GM18505 (cell line): ENCODE data around the gene AGAP3.

Experiments used
- ATAC-seq: cut with Tn5 transposase; IDR thresholded peaks from one replicate; pipeline ENCODE4 v1.9.1; 2021; ENCODE audit not compliant: unreplicated experiment
- POLR2A ChIP-seq: IDR thresholded peaks from 4 replicates; pipeline ENCODE4 v1.6.1; 2011; ENCODE audit warnings: borderline replicate concordance; ENCODE audit not compliant: insufficient read depth, insufficient read length; ENCODE audit errors: extremely low read depth

Gene AGAP3

DNA sequence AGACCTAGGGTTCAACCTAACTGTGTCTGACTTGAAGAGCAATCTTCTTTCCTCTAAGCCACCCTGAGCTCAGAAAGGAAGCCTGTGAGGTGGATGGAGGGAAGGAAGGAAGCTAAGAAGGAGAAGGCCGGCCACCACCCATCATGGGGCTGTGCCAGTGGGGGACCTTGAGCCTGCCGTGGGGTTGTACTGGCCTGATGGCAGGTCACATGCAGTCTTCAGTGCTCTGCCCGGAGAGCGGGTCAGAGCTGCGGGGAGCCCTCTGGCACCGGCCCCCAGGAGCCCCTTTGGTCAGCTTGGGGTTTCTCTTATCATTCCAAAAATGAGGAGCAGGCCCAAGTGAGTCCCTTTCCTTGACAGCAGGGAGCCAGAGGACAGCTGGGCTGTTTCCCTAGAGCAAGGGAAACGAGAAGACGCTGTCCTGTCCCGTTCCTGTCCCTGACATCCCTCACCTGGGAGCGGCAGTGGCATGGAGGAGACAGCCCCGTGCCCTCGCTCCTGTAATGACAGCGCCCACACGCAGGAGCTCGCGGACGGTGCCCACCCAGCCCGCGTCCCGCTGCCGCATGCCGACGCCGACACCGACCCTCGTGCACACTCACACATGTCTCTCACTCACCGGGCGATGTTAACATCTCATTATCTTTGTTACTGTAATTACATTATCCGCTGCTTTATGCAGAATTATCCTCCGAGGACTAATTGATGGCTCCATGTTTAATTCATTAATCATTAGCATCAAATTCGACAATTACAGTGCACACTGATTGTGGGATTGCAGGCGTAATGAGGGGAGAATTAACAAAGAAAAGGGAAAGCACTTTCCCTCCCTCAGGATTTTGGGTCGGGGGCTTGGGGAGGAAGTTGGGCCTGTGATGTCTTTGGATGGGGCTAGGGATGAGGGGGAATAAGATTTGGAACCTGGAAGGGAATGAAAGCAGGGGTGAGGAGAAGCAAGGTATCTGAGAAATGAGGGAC lies 49.9 kb downstream of the AGAP3 start:
- ATAC-seq, result no peak
- TF ChIP-seq POLR2A, result no peak

DNA sequence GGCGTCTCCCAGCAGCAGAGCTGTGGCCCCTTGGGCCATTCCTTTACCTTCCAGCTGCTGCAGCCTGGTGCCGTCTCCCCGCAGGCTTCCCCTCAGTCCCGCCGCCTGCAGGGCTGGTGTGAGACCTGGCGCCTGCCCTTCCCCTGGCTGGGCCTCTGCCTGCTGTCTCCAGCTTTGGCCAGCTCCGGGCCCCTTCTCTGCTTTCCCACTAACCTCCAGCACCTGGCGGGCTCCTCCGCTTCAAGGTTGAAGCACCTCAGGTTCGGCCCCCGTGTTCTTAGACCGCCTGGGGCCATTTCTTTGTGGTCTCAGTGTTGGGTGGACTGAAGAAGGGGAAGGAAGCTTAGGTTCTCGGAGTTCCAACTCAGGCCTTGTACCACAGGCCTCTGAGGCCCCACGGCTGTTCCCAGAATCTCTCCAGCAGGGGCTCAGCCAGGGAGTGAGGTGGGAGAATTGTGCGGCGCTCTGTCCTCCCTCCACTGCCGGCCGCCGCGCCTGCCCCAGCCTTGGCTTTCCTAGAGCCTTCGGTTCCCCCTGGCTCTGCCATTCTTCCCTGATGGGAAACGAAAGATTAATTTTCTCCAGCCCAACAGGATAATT lies 50.9 kb downstream of the AGAP3 start:
- no peak for ATAC-seq
- TF ChIP-seq POLR2A, result no peak

- ATAC-seq, result no peak
- no peak for TF ChIP-seq POLR2A
These were observed 51.5 kb downstream of the AGAP3 start for GRCh38 chr7:151137791-151138152.

DNA sequence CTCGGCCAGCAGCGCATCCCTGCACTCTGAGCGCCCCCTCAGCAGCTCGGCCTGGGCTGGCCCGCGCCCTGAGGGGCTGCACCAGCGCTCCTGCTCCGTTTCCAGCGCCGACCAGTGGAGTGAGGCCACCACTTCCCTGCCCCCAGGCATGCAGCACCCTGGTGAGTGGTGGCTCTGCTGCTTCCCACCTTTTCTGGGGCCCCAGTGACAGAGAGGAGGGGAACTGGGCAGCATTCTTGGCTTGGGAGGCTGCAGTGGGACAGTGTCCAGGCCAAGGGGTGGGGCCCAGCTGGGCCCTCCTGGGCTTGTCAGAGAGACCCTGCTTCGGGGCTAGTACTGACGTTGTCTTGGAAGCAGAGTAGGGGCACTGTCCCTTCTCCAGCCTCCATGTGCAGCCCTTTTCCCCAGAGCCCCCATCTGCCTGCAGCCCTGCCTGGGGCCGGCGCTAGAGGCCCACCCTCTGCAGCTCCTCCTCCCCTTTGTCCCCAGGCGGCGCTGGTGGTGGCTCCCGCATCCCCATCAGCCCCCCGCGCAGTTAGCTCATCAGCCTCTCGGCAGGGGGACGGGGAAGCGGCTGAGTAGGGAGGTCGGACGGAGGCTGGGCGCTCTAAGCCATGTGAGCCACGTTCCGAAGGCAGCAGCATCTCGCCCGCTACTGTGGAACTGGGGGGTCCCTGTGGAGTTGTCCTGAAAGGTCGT lies 52.0 kb downstream of the AGAP3 start:
- TF ChIP-seq POLR2A, result no peak
- ATAC-seq, result no peak

DNA sequence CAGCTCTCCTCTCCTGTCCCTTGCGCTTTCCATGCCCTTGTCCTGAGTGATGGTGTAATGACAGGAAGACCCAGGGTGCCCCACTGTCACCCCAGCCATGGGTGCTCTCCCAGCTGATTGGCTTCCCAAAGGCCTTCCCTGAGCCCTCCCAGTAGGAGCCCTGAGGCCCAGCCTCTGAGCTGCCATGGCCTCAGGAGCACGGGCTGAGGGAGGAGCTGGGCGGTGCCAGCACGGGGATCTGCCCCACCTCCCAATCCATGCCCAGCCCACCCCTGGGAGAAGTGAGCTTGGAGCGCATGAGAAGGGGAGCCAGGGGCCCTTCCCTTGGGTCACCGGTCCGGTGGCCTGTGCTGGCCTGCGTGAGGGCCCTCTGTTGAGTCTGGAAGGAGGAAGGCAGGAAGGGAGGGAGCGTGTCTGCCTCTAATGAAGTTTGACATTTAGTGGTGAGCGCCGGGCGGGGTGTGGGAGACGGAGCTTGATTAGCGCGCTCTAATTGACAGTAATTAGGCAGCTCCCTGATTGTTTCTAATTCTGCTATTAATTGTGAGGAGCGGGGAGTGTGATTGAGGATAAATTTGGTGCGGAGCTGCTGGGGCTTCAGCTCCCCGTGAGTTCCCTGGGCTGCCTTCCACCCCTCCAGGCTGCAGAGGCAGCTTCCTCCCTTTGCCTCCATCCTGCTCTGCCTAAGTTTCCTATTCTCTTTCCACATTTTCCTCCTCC lies 53.0 kb downstream of the AGAP3 start:
- TF ChIP-seq POLR2A, result no peak
- no peak for ATAC-seq

DNA sequence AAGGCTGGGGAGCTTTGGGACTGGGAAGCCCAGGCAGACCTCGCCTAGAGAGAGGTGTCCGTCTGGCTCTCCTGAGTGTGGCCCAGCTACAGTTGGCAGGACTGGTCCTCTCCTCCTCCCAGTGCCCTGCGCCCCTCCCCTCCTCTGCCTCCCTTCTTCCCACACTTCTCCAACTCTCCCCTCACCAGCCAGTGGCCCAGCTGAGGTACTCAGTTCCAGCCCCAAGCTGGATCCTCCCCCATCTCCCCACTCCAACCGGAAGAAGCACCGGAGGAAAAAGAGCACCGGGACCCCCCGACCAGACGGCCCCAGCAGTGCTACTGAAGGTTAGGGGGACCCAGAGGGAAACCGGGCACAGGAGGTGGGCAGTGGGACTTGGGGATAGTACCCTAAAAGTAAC lies 53.5 kb downstream of the AGAP3 start:
- TF ChIP-seq POLR2A, result no peak
- no peak for ATAC-seq

- no peak for ATAC-seq
- TF ChIP-seq POLR2A, result no peak
These were observed 54.6 kb downstream of the AGAP3 start for GRCh38 chr7:151140826-151141225.

GRCh38 chr7:151141311-151141854 lies 55.1 kb downstream of the AGAP3 start:
- ATAC-seq, result no peak
- no peak for TF ChIP-seq POLR2A

DNA sequence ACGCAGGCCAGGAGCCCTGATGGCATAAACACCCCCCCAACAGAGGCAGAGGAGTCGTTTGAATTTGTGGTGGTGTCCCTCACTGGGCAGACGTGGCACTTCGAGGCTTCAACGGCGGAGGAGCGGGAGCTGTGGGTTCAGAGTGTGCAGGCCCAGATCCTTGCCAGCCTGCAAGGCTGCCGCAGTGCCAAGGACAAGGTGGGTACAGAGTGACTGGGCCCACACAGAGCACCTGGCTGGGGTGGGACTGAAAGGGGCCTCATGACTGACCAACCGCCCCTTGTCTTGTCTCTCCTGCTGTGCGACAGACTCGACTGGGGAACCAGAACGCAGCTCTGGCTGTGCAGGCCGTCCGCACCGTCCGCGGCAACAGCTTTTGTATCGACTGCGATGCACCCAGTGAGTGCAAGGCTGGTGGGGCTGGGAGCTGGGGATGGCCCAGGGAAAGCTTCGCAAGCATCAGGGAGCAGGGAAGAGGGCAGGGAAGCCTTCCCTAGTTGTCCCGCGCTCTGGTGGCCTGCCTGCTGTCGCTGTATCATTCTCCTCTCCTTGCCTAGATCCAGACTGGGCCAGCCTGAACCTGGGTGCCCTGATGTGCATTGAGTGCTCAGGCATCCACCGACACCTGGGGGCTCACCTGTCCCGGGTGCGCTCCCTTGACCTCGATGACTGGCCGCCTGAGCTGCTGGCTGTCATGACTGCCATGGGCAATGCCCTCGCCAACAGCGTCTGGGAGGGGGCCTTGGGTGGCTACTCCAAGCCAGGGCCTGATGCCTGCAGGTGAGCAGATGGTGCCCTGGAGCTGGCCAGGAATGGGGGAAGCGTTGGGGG lies 55.8 kb downstream of the AGAP3 start:
- ATAC-seq, result no peak
- no peak for TF ChIP-seq POLR2A

GRCh38 chr7:151142686-151143040 lies 56.4 kb downstream of the AGAP3 start:
- no peak for TF ChIP-seq POLR2A

DNA sequence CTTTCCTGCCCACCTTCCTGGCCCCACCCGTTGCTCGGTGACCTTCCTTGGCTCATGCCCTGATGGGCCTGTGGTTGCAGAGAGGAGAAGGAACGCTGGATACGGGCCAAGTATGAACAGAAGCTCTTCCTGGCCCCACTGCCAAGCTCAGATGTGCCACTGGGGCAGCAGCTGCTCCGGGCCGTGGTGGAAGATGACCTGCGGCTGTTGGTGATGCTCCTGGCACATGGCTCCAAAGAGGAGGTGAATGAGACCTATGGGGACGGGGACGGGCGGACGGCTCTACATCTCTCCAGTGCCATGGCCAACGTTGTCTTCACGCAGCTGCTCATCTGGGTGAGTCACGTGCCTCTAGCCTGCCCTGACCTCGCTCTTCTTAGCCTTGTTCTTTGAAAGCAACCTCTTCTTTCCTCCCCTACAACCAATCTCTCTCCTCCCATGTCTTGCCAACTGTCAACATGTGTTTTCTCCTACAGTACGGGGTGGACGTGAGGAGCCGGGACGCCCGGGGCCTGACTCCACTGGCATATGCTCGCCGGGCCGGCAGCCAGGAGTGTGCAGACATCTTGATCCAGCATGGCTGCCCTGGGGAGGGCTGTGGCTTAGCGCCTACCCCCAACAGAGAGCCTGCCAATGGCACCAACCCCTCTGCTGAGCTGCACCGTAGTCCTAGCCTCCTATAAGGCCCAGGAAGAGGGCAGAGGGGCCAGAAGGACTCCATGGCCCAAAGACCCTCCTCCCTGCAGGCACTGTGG lies 57.2 kb downstream of the AGAP3 start:
- ATAC-seq, result no peak
- no peak for TF ChIP-seq POLR2A

More at GRCh38 chr7:151142686-151143040, 56.4 kb downstream of the AGAP3 start:
- ATAC-seq, result no peak
